ENCODE results near the gene APLF.

The APLF gene

DNA sequence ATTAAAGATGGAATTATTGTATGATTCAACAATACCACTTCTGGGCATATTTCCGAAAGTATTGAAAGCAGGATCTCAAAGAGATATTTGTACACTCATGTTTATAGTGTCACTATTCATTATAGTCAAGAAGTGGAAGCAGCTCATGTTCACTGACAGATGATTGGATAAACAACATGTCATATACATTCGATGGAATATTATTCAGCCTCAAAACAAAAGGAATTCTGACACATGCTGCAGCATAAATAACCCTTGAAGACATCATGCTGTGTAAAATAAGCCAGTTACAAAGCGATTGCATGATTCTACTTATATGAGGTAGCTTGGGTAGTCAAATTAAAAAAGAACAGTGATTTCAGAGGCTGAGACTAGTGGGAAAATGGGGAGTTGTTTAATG is 136.7 kb downstream of the APLF start:
- no peak for DNase-seq (ENCODE audit: low read depth)
- no peak overlapping the region for H3K4me3 ChIP-seq (ENCODE audit: low read depth, low read length)
- TF ChIP-seq, protein P1, sequence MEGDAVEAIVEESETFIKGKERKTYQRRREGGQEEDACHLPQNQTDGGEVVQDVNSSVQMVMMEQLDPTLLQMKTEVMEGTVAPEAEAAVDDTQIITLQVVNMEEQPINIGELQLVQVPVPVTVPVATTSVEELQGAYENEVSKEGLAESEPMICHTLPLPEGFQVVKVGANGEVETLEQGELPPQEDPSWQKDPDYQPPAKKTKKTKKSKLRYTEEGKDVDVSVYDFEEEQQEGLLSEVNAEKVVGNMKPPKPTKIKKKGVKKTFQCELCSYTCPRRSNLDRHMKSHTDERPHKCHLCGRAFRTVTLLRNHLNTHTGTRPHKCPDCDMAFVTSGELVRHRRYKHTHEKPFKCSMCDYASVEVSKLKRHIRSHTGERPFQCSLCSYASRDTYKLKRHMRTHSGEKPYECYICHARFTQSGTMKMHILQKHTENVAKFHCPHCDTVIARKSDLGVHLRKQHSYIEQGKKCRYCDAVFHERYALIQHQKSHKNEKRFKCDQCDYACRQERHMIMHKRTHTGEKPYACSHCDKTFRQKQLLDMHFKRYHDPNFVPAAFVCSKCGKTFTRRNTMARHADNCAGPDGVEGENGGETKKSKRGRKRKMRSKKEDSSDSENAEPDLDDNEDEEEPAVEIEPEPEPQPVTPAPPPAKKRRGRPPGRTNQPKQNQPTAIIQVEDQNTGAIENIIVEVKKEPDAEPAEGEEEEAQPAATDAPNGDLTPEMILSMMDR (IDR thresholded peaks at IDR 0.05; ENCODE audit: low read depth, low read length, missing control alignments), result no peak

DNA sequence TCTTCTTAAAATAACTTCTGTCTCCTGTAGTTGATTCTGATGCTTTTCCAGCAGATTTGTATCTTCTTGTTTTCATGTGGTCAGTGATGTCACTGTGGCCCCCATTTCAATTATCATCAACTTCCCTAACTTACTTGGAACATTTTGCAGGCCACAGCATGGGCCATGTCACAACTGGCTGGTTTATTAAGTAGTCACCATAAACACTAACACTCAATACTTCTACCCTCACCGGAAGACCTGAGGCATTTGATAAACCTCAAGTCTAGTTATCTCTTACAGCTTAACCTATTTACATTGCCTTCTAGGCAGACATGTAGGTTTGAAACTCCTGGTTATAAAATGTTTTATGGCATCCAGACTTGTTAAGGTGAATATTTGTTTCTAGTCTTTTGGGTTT is 138.6 kb downstream of the APLF start:
- H3K4me3 ChIP-seq (ENCODE audit: low read depth, low read length), result no peak overlapping the region
- TF ChIP-seq, protein P1 (IDR thresholded peaks at IDR 0.05; ENCODE audit: low read depth, low read length, missing control alignments), result no peak
- no peak for DNase-seq (ENCODE audit: low read depth)

DNA sequence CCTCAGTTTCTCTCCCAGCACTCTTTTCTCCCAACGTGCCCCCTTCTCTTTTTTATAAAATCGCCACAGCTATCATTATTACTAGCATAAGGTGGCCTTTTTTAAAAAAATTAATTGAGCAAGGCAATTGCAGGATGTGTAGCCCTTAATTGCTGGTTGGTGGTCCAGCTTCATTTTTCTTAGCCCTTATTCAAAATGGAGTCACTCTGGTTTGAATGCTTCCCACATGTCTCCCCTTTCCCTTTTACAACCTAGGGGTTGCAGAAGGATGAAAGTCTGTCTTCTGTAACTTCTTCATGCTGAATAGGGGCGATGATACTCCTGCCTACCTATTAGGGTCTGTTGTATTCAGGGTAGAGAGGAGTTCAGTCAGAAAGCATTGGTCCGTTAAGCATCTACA is 139.4 kb downstream of the APLF start:
- DNase-seq (ENCODE audit: low read depth), result no peak
- TF ChIP-seq, protein P1 (IDR thresholded peaks at IDR 0.05; ENCODE audit: low read depth, low read length, missing control alignments), result no peak
- H3K4me3 ChIP-seq (ENCODE audit: low read depth, low read length), result no peak overlapping the region

DNA sequence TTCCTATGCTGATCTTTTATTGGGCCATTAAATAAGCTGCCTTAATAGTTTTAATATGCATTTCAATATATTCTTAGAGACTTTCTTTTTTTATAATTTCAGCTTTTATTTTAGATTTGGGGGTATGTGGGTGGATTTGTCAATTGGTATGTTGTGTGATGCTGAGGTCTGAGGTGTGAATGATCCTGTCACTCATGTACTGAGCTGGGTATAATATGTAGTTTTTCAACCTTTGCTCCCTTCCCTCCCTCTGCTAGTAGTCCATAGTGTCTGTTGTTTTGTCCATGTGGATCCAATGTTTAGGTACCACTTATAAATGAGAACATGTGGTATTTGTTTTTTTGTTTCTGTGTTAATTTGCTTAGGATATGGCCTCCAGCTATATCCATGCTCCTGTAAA is 140.5 kb downstream of the APLF start:
- TF ChIP-seq, protein P1 (IDR thresholded peaks at IDR 0.05; ENCODE audit: low read depth, low read length, missing control alignments), result no peak
- DNase-seq (ENCODE audit: low read depth), result no peak
- no peak overlapping the region for H3K4me3 ChIP-seq (ENCODE audit: low read depth, low read length)

DNA sequence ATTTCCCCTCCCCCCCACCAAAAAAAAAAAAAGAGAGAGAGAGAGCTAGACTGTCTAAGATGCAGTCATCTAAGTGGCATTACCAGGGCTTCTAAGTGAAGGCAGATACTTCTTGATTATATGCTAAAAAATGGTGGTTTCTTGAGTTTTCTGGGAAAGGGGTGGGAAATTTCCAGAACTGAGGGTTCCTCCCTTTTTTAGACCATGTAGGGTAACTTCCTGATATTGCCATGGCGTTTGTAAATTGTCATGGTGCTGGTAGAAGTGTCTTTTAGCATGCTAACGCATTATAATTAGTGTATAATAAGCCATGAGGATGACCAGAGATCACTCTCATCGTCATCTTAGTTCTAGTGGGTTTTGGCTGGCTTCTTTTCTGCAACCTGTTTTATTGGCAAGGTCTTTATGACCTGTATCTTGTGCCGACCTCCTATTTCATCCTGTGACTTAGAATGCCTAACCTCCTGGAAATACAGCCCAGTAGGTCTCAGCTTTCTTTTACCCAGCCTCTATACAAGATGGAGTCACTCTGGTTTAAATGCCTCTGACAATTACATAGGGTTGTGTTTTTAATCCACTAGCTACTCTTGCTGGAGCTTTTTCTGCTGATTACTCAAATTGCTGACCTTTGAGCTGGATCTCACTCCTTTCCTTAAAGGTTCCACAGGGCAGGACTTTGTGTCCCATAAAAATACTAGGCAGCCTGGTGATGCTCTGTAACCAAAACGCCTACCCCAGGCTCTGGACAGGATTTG is 145.6 kb downstream of the APLF start:
- no peak for DNase-seq (ENCODE audit: low read depth)
- H3K4me3 ChIP-seq (ENCODE audit: low read depth, low read length), result no peak overlapping the region
- TF ChIP-seq, protein P1 (IDR thresholded peaks at IDR 0.05; ENCODE audit: low read depth, low read length, missing control alignments), result no peak

DNA sequence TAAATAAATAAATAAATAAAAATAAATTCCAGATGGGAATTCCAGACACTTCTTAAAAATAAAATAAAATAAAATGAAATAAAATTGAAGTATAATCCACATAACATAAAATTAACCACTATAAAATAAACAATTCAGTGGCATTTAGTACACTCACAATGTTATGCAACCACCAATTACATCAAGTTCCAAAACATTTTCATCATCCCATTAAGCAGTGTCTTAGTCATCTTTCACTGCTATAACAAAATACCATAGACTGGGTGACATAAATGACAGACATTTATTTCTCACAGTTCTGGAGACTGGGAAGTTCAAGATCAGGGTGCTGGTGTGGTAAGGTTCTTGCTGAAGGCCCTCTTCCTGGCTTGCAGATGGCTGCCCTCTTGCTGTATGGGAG is 153.4 kb downstream of the APLF start:
- DNase-seq (ENCODE audit: low read depth), result no peak
- TF ChIP-seq, protein P1 (IDR thresholded peaks at IDR 0.05; ENCODE audit: low read depth, low read length, missing control alignments), result no peak
- H3K4me3 ChIP-seq (ENCODE audit: low read depth, low read length), result no peak overlapping the region

DNA sequence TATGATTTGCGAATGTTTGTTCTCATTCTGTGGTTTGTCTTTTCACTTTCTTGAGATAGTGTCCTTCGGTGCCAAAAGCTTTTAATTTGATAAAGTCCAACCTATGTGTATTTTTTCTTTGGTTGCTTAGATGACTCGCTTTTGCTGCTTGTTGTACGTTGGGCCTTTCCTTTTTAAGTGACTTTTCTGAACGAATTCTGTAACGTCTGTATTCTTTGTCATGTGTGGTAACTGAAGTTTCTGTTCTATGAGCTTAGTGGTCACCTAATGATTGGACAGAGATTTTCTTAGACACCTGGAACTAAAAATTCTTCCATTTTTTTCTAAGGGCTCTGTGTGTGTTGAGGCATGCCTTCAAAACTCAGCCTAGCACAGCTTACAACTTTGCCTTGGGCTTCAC is 156.4 kb downstream of the APLF start:
- no peak overlapping the region for H3K4me3 ChIP-seq (ENCODE audit: low read depth, low read length)
- no peak for DNase-seq (ENCODE audit: low read depth)
- TF ChIP-seq, protein P1 (IDR thresholded peaks at IDR 0.05; ENCODE audit: low read depth, low read length, missing control alignments), result no peak
